HEK293 (cell line): ENCODE data around the gene ALDH2.
A peak's percentile ranks its signal among the peaks of the same experiment; 100 is the strongest.

Experiments used
- CTCF ChIA-PET: fragments of 350-600 bp; formaldehyde crosslinking; extraction: SDS; loops from one replicate; lab custom pipeline; 2021; ENCODE audit warnings: antibody characterized with exemption; lab: Yijun Ruan, JAX
- POLR2A ChIA-PET: fragments of 300-600 bp; formaldehyde crosslinking; extraction: SDS; loops from one replicate; lab custom pipeline; 2020; ENCODE audit warnings: antibody characterized with exemption, inconsistent platforms; lab: Yijun Ruan, JAX
- H3K27ac ChIP-seq: fragments of 200-500 bp; sonication (Bioruptor generic); 2 replicates; pipeline ENCODE4 v1.5.1; 2014; ENCODE audit warnings: low read depth, low read length, control low read depth, inconsistent platforms; ENCODE audit errors: extremely low read depth
- H3K36me3 ChIP-seq, 2 experiments: fragments of 200-500 bp in 1 of 2; sonication (Bioruptor generic) in 1 of 2; 1 replicate in 1 of 2; 2 replicates in 1 of 2; pipeline ENCODE4 v1.5.1; 2014 to 2017; ENCODE audit warnings: inconsistent platforms in 2 of 2, low read length in 2 of 2; ENCODE audit not compliant: control insufficient read depth in 2 of 2, insufficient read depth in 1 of 2
- H3K4me1 ChIP-seq: fragments of 200-500 bp; sonication (Bioruptor generic); 2 replicates; pipeline ENCODE4 v1.5.1; 2014; ENCODE audit warnings: mild to moderate bottlenecking, low read length, inconsistent platforms; ENCODE audit not compliant: control insufficient read depth, insufficient read depth
- H3K4me3 ChIP-seq: 2 replicates; pipeline ENCODE4 v1.5.1; 2011; ENCODE audit warnings: low read depth, mild to moderate bottlenecking, control low read depth, low read length, moderate library complexity
- H3K9me3 ChIP-seq: fragments of 200-500 bp; sonication (Bioruptor generic); 2 replicates; pipeline ENCODE4 v1.5.1; 2014; ENCODE audit warnings: low read depth, low read length, inconsistent platforms; ENCODE audit not compliant: control insufficient read depth, insufficient read depth
- CTCF ChIP-seq: fragments of 450-650 bp; formaldehyde crosslinking; IDR thresholded peaks from 2 replicates; pipeline ENCODE4 v1.5.1; 2016; ENCODE audit warnings: missing biosample characterization, missing genetic modification characterization
- FEZF1 ChIP-seq: fragments of 450-650 bp; formaldehyde crosslinking; IDR thresholded peaks from 2 replicates; pipeline ENCODE4 v1.5.1; 2016; ENCODE audit warnings: missing biosample characterization, missing genetic modification characterization
- GFI1B ChIP-seq: fragments of 450-650 bp; formaldehyde crosslinking; IDR thresholded peaks from 2 replicates; pipeline ENCODE4 v1.5.1; 2016; ENCODE audit warnings: missing biosample characterization, missing genetic modification characterization
- KLF9 ChIP-seq: fragments of 450-650 bp; formaldehyde crosslinking; IDR thresholded peaks from 2 replicates; pipeline ENCODE4 v1.5.1; 2016; ENCODE audit warnings: missing biosample characterization, missing genetic modification characterization, low read depth
- PBX3 ChIP-seq: sonication (generic); formaldehyde crosslinking; IDR thresholded peaks from 2 replicates; pipeline ENCODE4 v1.8.1; 2022; ENCODE audit warnings: mild to moderate bottlenecking, moderate library complexity, missing genetic modification reagents
- SCRT1 ChIP-seq: fragments of 450-650 bp; formaldehyde crosslinking; IDR thresholded peaks from 2 replicates; pipeline ENCODE4 v1.5.1; 2016; ENCODE audit warnings: missing biosample characterization, missing genetic modification characterization, borderline replicate concordance
- SCRT2 ChIP-seq: fragments of 450-650 bp; formaldehyde crosslinking; IDR thresholded peaks from 2 replicates; pipeline ENCODE4 v1.5.1; 2016; ENCODE audit warnings: missing biosample characterization, missing genetic modification characterization
- ZBTB17 ChIP-seq: fragments of 450-650 bp; formaldehyde crosslinking; IDR thresholded peaks from 2 replicates; pipeline ENCODE4 v1.5.1; 2016; ENCODE audit warnings: missing biosample characterization, missing genetic modification characterization
- ZBTB48 ChIP-seq: fragments of 450-650 bp; formaldehyde crosslinking; IDR thresholded peaks from 2 replicates; pipeline ENCODE4 v1.5.1; 2016; ENCODE audit warnings: missing biosample characterization, missing genetic modification characterization
- ZNF146 ChIP-seq: fragments of 450-650 bp; formaldehyde crosslinking; IDR thresholded peaks from 2 replicates; pipeline ENCODE4 v1.5.1; 2016; ENCODE audit warnings: missing biosample characterization, missing genetic modification characterization
- ZNF2 ChIP-seq: fragments of 450-650 bp; formaldehyde crosslinking; IDR thresholded peaks from 2 replicates; pipeline ENCODE4 v1.5.1; 2016; ENCODE audit warnings: missing biosample characterization, missing genetic modification characterization
- ZNF211 ChIP-seq: fragments of 450-650 bp; formaldehyde crosslinking; IDR thresholded peaks from 2 replicates; pipeline ENCODE4 v1.5.1; 2016; ENCODE audit warnings: low read depth, missing biosample characterization, missing genetic modification characterization
- ZNF394 ChIP-seq: fragments of 450-650 bp; formaldehyde crosslinking; IDR thresholded peaks from 2 replicates; pipeline ENCODE4 v1.5.1; 2016; ENCODE audit warnings: missing biosample characterization, missing genetic modification characterization, mild to moderate bottlenecking, moderate library complexity, borderline replicate concordance
- ZNF510 ChIP-seq: fragments of 450-650 bp; formaldehyde crosslinking; IDR thresholded peaks from 2 replicates; pipeline ENCODE4 v1.5.1; 2018; ENCODE audit warnings: mild to moderate bottlenecking, missing genetic modification characterization, missing biosample characterization; ENCODE audit not compliant: insufficient replicate concordance
- ZNF518A ChIP-seq: fragments of 450-650 bp; formaldehyde crosslinking; conservative IDR thresholded peaks from 2 replicates; pipeline ENCODE4 v1.5.1; 2016; ENCODE audit warnings: low read depth, missing biosample characterization, missing genetic modification characterization
- ZNF623 ChIP-seq: fragments of 450-650 bp; formaldehyde crosslinking; IDR thresholded peaks from 2 replicates; pipeline ENCODE4 v1.5.1; 2016; ENCODE audit warnings: missing biosample characterization, missing genetic modification characterization
- ZNF654 ChIP-seq: fragments of 450-650 bp; formaldehyde crosslinking; IDR thresholded peaks from 2 replicates; pipeline ENCODE4 v1.5.1; 2016; ENCODE audit warnings: low read depth, missing biosample characterization, missing genetic modification characterization
- ZNF660 ChIP-seq: fragments of 450-650 bp; IDR thresholded peaks from 2 replicates; pipeline ENCODE4 v1.5.1; 2018; ENCODE audit warnings: missing biosample characterization, mild to moderate bottlenecking, missing genetic modification characterization

ALDH2 gene

DNA sequence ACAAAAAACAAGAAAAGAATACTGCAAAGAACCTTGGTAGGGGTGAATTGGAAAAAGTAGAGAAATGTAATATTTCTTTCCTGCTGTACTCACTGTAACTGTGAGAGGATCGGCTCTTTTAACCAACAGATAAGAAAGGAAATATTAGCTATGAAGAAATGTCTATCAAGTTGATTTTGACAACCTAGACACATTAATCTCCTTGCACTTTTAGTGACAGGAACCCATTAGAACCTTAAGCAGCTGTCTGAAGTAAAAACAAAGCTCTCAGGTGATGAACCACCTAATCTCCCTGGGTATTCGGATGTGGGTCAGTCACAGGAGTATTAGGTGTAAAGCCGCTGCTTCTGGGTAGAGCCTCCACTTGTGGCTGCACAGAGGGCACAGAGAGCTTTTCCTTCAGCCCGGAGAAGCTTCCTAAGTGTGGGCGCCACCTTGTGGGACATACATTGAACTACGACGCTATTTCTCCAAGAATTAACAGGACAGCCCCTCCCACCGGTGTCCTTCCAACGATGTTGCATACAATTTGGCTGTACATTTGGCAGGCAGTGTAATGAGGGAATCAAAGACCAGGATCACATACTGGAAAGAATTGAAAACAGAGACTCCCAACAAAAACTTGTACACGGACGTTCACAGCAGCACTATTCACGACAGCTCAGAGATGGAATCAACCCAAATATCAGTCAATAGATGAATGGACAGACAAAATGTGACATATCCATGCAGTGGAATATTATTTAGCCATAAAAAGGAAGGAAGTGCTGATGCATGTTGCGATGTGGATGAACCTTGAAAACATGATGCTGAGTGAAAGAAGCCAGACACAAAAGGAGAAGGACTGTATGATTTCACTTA is 46.4 kb downstream of the ALDH2 start:
- Histone ChIP-seq H3K36me3 (peaks cover 4 to 24% of the 10 kb centered on the region in 2 experiments; a peak in 2 of 3 replicates), H3K9me3 (no peaks in the 10 kb centered on the region), H3K4me1 (no peaks in the 10 kb centered on the region), H3K4me3 (no peak overlapping the region)
- CTCF ChIA-PET: interaction anchor here (0.5 to 3.1 kb wide), 41 partner anchors 8 to 1219 kb away, joined by 3 to 55 read pairs (median 4); no protein-coding TSS in a partner anchor
- TF ChIP-seq GFI1B (tag by site-specific recombination): no peak
- 0 out of 2 replicates have a peak, but pooled peaks have one; percentile 25 for TF ChIP-seq ZBTB17 (tag by site-specific recombination)
- no peak for TF ChIP-seq ZNF623 (tag by site-specific recombination)
- TF ChIP-seq ZNF660: peak; percentile 88
- TF ChIP-seq ZNF654 (tag by site-specific recombination): peak; percentile 94
- no peak for TF ChIP-seq ZNF211
- peak; percentile 58; the same call in 1 of the 2 replicates for TF ChIP-seq ZNF394 (tag by site-specific recombination)
- TF ChIP-seq PBX3 (CRISPR knock-in tag): no peak
- TF ChIP-seq CTCF: peak; percentile 83
- peak; percentile 93 for TF ChIP-seq SCRT1 (tag by site-specific recombination)
- 0 out of 2 replicates have a peak, but pooled peaks have one; percentile 23 for TF ChIP-seq ZNF2 (tag by site-specific recombination)
- TF ChIP-seq ZBTB48 (tag by site-specific recombination): no peak
- TF ChIP-seq ZNF146 (tag by site-specific recombination): peak; percentile 86
- TF ChIP-seq ZNF518A (tag by site-specific recombination): no peak
- TF ChIP-seq KLF9 (tag by site-specific recombination): peak; percentile 37; the same call in 1 of the 2 replicates
- TF ChIP-seq FEZF1 (tag by site-specific recombination): peak; percentile 38; the same call in 1 of the 2 replicates
- no peak for TF ChIP-seq ZNF510
- TF ChIP-seq SCRT2: peak; percentile 97
- TF ChIP-seq, all 188 proteins: peak for 11
- H3K27ac ChIP-seq: no peak overlapping the region
- POLR2A ChIA-PET: interaction anchor here (0.6 to 1.8 kb wide), 7 partner anchors 47 to 307 kb away, joined by 3 to 7 read pairs (median 3); partner anchors contain the start of genes ACAD10, BRAP, ERP29 and TMEM116
